ENCODE results near the gene PES1. TPM values are rescaled to one million over a fixed set of nuclear protein-coding genes. Genes with fewer than 3 reads are reported as not detected.

The PES1 gene
- total and polyA plus RNA-seq, 7 experiments from 2014 or later = 34.6 to 84.2 (median 56.3) TPM

- H3K27ac ChIP-seq (ENCODE audit: low read depth, low read length) = no peak within 1 kb of the TSS
- H3K9me3 Mint-ChIP-seq = peaks cover 0 to 1% (median 0%) of the 10 kb centered on the region in 11 donors
- H3K27ac Mint-ChIP-seq = peak within 1 kb of the TSS in 2 of 9 donors; percentile 12 to 28
- ChIA-PET CTCF (interaction anchor here (0.6 kb wide), 1 partner anchor 349 kb away, joined by 3 read pairs; no protein-coding TSS in a partner anchor), POLR2A (interaction anchor here (0.7 kb wide), 1 partner anchor 24 kb away, joined by 3 read pairs; no protein-coding TSS in a partner anchor)
- no peak for DNase-seq
- peaks cover 0 to 16% (median under 1%) of the 10 kb centered on the region in 5 donors for H3K27me3 Mint-ChIP-seq
- H3K4me1 Mint-ChIP-seq = peaks cover 0 to 13% (median 3%) of the 10 kb centered on the region in 7 donors
- no peaks in the 10 kb centered on the region for H3K4me1 ChIP-seq (ENCODE audit: control insufficient read depth in 2 of 2, insufficient read depth in 2 of 2, low read length in 2 of 2)
- H3K27me3 ChIP-seq (ENCODE audit: control insufficient read depth in 2 of 2, insufficient read depth in 2 of 2, low read length in 2 of 2) = no peaks in the 10 kb centered on the region
- H3K36me3 ChIP-seq (ENCODE audit: control insufficient read depth in 2 of 3, insufficient read depth in 3 of 3, low read length in 3 of 3) = peaks cover 0 to 40% (median 12%) of the 10 kb centered on the region in 3 experiments
- no peaks in the 10 kb centered on the region for H3K9me3 ChIP-seq (ENCODE audit: control insufficient read depth in 2 of 3, low read length in 3 of 3)
- no peak within 1 kb of the TSS for H3K4me3 ChIP-seq (ENCODE audit: low read length)
- H3K36me3 Mint-ChIP-seq = peaks cover 5 to 34% (median 14%) of the 10 kb centered on the region in 5 donors
- H3K4me3 Mint-ChIP-seq = peak within 1 kb of the TSS in 1 of 10 donors; percentile 23
- intact Hi-C loops (cut with micrococcal nuclease) = no loop called here
- no peak for ATAC-seq
Measured at GRCh38 chr22:30574095-30574981, 17.4 kb downstream of the PES1 start, which contains the start of gene GAL3ST1. Gene GAL3ST1 (minus strand): TSS chr22:30574665. CDS start chr22:30557392, 17,273 bp downstream.

GRCh38 chr22:30573594-30574094, 18.1 kb downstream of the PES1 start:
- H3K27ac ChIP-seq (ENCODE audit: low read depth, low read length) = no peak overlapping the region

GRCh38 chr22:30572840-30573593, 18.7 kb downstream of the PES1 start:
- Mint-ChIP-seq H3K4me3 (no peak overlapping the region), H3K36me3 (peaks cover 3 to 24% (median 8%) of the 10 kb centered on the region in 5 donors), H3K9me3 (peaks cover 0 to 1% (median 0%) of the 10 kb centered on the region in 11 donors), H3K4me1 (peaks cover 0 to 13% (median 0%) of the 10 kb centered on the region in 7 donors), H3K27ac (peak overlapping the region in 1 of 9 donors; percentile 28), H3K27me3 (peaks cover 0 to 16% (median 4%) of the 10 kb centered on the region in 5 donors)
- no peak overlapping the region for H3K27ac ChIP-seq (ENCODE audit: low read depth, low read length)
- POLR2A ChIA-PET = no interaction called here
- no peaks in the 10 kb centered on the region for H3K4me1 ChIP-seq (ENCODE audit: control insufficient read depth in 2 of 2, insufficient read depth in 2 of 2, low read length in 2 of 2)
- H3K4me3 ChIP-seq (ENCODE audit: low read length) = no peak overlapping the region
- H3K27me3 ChIP-seq (ENCODE audit: control insufficient read depth in 2 of 2, insufficient read depth in 2 of 2, low read length in 2 of 2) = no peaks in the 10 kb centered on the region
- intact Hi-C loops (cut with micrococcal nuclease) = no loop called here
- no peak for DNase-seq
- no peaks in the 10 kb centered on the region for H3K9me3 ChIP-seq (ENCODE audit: control insufficient read depth in 2 of 3, low read length in 3 of 3)
- CTCF ChIA-PET = interaction anchor here (0.5 kb wide), 1 partner anchor 450 kb away, joined by 3 read pairs; no protein-coding TSS in a partner anchor
- no peak for ATAC-seq
- peaks cover 0 to 27% (median 4%) of the 10 kb centered on the region in 3 experiments for H3K36me3 ChIP-seq (ENCODE audit: control insufficient read depth in 2 of 3, insufficient read depth in 3 of 3, low read length in 3 of 3)

More at GRCh38 chr22:30573594-30574094, 18.1 kb downstream of the PES1 start:
- DNase-seq (no peak), ATAC-seq (no peak)
- Mint-ChIP-seq H3K9me3 (peaks cover 0 to 1% (median 0%) of the 10 kb centered on the region in 11 donors), H3K27ac (peak overlapping the region in 2 of 9 donors; percentile 12 to 28), H3K27me3 (peaks cover 0 to 16% (median 4%) of the 10 kb centered on the region in 5 donors), H3K36me3 (peaks cover 0 to 27% (median 8%) of the 10 kb centered on the region in 5 donors), H3K4me3 (no peak overlapping the region), H3K4me1 (peaks cover 0 to 13% (median 0%) of the 10 kb centered on the region in 7 donors)
- ChIA-PET CTCF (no interaction called here), POLR2A (no interaction called here)
- Histone ChIP-seq H3K4me1 (ENCODE audit: control insufficient read depth in 2 of 2, insufficient read depth in 2 of 2, low read length in 2 of 2) (no peaks in the 10 kb centered on the region), H3K4me3 (ENCODE audit: low read length) (no peak overlapping the region), H3K9me3 (ENCODE audit: control insufficient read depth in 2 of 3, low read length in 3 of 3) (no peaks in the 10 kb centered on the region), H3K36me3 (ENCODE audit: control insufficient read depth in 2 of 3, insufficient read depth in 3 of 3, low read length in 3 of 3) (peaks cover 0 to 33% (median 7%) of the 10 kb centered on the region in 3 experiments), H3K27me3 (ENCODE audit: control insufficient read depth in 2 of 2, insufficient read depth in 2 of 2, low read length in 2 of 2) (no peaks in the 10 kb centered on the region)
- intact Hi-C loops (cut with micrococcal nuclease) = no loop called here

GRCh38 chr22:30572210-30572609, 19.5 kb downstream of the PES1 start:
- Mint-ChIP-seq H3K36me3 (peaks cover 3 to 16% (median 6%) of the 10 kb centered on the region in 5 donors), H3K27me3 (peaks cover 0 to 16% (median 4%) of the 10 kb centered on the region in 5 donors), H3K27ac (peak overlapping the region in 2 of 9 donors; percentile 45 to 47), H3K9me3 (peaks cover 0 to 1% (median 0%) of the 10 kb centered on the region in 11 donors), H3K4me1 (peaks cover 0 to 13% (median 0%) of the 10 kb centered on the region in 7 donors), H3K4me3 (no peak overlapping the region)
- ChIA-PET CTCF (no interaction called here), POLR2A (no interaction called here)
- no peaks in the 10 kb centered on the region for H3K4me1 ChIP-seq (ENCODE audit: control insufficient read depth in 2 of 2, insufficient read depth in 2 of 2, low read length in 2 of 2)
- ATAC-seq (no peak), DNase-seq (no peak)
- H3K27ac ChIP-seq (ENCODE audit: low read depth, low read length) = no peak overlapping the region
- intact Hi-C loops (cut with micrococcal nuclease) = no loop called here
- H3K27me3 ChIP-seq (ENCODE audit: control insufficient read depth in 2 of 2, insufficient read depth in 2 of 2, low read length in 2 of 2) = no peaks in the 10 kb centered on the region
- peaks cover 0 to 19% (median 0%) of the 10 kb centered on the region in 3 experiments for H3K36me3 ChIP-seq (ENCODE audit: control insufficient read depth in 2 of 3, insufficient read depth in 3 of 3, low read length in 3 of 3)
- H3K4me3 ChIP-seq (ENCODE audit: low read length) = no peak overlapping the region
- no peaks in the 10 kb centered on the region for H3K9me3 ChIP-seq (ENCODE audit: control insufficient read depth in 2 of 3, low read length in 3 of 3)

- no peaks in the 10 kb centered on the region for H3K9me3 ChIP-seq (ENCODE audit: control insufficient read depth in 2 of 3, low read length in 3 of 3)
- CTCF ChIA-PET = no interaction called here
- DNase-seq (no peak), ATAC-seq (no peak)
- no peak overlapping the region for H3K4me3 ChIP-seq (ENCODE audit: low read length)
- Mint-ChIP-seq H3K36me3 (peaks cover 0 to 3% (median 0%) of the 10 kb centered on the region in 5 donors), H3K4me1 (no peaks in the 10 kb centered on the region), H3K4me3 (no peak overlapping the region), H3K27ac (no peak overlapping the region), H3K9me3 (no peaks in the 10 kb centered on the region), H3K27me3 (peaks cover 0 to 12% (median 4%) of the 10 kb centered on the region in 5 donors)
- H3K4me1 ChIP-seq (ENCODE audit: control insufficient read depth in 2 of 2, insufficient read depth in 2 of 2, low read length in 2 of 2) = no peaks in the 10 kb centered on the region
- H3K27me3 ChIP-seq (ENCODE audit: control insufficient read depth in 2 of 2, insufficient read depth in 2 of 2, low read length in 2 of 2) = no peaks in the 10 kb centered on the region
- intact Hi-C loops (cut with micrococcal nuclease) = no loop called here
- POLR2A ChIA-PET = no interaction called here
- H3K27ac ChIP-seq (ENCODE audit: low read depth, low read length) = no peak overlapping the region
- no peaks in the 10 kb centered on the region for H3K36me3 ChIP-seq (ENCODE audit: control insufficient read depth in 2 of 3, insufficient read depth in 3 of 3, low read length in 3 of 3)
Measured at GRCh38 chr22:30569674-30570202, 22.0 kb downstream of the PES1 start.

Measured in naive thymus-derived CD4-positive, alpha-beta T cell (primary cell).